GM18502 (cell line): ENCODE measurements around the gene SH3BP1.

Source experiments
- ATAC-seq: cut with Tn5 transposase; IDR thresholded peaks from one replicate; pipeline ENCODE4 v1.9.1; 2021; ENCODE audit warnings: mild to moderate bottlenecking; ENCODE audit not compliant: unreplicated experiment, poor library complexity

Gene SH3BP1

DNA sequence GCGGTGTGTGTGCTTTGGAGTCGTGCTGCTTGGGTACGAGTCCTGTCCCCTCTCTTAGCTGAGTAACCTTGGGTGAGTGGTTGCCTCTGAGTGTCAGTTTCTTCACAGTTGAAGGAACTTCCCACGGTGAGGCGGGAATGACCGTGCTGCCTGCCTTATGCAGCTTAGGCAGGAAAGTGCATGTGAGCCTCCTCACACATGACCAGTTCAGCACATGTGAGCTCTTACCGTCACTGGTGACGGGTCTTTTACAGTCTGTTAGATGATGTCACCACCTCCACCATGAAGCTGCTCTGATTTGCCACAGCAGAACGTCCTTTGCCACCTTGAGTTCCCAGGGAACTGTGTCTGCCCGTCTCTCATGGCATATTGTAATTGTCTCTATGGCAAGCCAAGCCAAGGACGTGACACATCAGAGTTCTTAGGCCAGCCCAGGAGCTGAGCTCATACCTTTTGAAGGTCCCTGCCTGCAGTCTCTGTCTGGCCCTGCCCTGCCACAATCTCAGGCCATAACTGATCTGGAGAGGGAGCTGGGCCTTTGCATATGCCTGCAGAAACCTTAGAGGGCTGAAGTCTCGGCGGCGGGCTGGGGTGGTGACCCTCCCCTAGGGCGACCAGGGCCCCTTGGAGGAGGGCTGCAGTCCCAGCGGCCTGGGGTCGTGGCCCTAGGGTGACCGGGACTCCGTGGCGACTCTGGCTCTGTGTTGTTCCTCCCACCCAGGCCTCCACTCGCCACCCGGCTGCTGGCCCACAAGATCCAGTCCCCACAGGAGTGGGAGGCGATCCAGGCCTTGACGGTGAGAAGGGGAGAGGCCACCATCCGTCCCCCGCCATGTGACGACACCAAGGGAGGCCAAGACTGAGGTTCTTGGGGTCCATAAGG lies 23.0 kb upstream of the SH3BP1 start:
- ATAC-seq, result no peak

DNA sequence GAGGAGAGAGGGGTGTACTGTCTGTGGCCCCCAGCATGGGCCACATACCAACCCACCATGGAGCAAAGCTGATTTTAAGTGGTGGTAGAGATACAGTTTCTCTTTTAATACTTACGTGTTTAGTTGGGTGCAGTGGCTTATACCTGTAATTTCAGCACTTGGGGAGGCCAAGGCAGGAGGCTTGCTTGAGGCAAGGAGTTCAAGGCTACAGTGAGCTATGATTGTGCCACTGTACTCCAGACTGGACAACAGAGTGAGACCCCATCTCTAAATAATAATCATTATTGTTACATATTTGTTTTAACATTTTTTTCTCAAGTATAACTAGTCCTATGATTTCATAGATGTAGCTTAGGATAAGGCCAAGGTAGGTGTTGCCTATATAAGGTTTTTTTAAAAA lies 22.0 kb upstream of the SH3BP1 start:
- ATAC-seq, result no peak

DNA sequence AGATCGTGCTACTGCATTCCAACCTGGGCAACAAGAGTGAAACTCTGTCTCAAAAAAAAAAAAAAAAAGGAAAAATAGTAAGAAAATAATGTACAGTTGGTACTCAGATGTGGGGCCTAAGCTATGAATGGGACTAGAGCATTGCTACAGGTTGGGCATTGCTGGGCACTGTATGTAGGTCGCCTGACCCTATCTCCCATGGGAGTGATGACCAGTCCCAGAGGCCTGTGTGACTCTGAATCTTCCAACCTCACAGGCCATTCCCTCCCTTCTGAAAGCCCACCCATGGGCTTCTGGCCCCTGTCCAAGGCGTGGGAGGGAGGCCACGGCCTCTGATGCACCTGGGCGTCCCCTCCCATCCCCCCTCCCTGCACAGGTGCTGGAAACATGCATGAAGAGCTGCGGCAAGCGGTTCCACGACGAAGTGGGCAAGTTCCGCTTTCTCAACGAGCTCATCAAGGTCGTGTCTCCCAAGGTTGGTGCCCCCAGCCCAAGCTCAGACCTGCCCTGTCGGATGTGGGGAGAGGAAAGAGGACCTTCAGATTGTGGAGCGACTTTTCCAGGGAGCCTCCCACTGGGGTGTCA lies 21.3 kb upstream of the SH3BP1 start:
- ATAC-seq, result no peak

DNA sequence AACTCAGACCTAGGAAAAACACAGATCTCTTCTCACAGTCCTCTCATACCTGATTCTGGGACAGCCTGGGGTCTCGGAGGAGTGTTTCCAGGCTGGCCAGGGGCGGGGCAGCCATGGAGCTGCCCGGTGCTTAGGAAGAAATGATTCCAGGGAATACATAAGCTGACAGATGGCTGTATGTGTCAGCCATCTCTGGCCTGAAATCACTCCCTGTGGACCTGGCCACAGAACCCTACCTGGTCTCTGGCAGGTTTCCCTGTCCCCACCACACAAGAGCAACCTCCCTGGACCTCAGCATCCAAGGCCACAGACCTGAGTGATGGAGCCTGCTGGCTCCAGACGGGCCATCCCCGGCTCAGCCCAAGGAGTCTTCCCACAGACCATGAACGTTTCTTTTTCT lies 20.8 kb upstream of the SH3BP1 start:
- no peak for ATAC-seq

DNA sequence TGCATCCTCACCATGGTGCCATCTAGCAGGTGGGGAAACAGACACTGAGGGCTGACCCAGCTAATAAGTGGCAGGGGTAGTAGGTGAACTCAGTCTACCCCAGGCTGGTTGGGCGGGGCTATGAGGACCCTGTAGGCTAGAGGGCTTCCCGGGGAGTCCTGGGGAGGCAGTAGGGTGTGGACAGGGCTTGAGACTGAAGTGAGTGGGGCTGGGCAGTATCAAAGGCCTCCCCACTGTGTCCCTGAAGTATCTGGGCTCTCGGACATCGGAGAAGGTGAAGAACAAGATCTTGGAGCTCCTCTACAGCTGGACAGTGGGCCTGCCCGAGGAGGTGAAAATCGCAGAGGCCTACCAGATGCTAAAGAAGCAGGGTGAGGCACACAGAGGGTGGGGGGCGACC lies 19.5 kb upstream of the SH3BP1 start:
- no peak for ATAC-seq

DNA sequence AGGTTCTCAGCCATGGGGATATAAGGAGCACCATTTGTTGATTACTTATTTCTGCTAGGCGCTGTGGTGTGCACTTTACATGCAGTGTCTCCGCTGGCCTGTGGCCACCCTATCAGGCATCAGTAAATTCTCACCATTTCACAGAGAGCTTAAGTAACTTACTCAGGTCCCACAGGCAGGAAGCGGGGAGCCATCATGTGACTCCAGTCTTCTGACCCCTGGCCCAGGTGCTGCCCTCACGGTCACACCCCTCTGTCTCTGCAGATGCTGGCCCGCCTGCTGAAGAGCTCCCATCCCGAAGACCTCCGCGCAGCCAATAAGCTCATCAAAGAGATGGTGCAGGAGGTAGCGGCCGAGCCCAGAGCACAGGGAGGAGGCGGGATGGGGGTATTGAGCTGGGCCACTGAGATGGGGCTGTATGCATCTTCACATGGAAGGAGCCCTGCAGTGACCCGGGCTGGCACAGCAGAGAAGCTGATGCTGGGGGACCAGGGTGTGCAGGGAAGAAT lies 18.1 kb upstream of the SH3BP1 start:
- ATAC-seq, result no peak

DNA sequence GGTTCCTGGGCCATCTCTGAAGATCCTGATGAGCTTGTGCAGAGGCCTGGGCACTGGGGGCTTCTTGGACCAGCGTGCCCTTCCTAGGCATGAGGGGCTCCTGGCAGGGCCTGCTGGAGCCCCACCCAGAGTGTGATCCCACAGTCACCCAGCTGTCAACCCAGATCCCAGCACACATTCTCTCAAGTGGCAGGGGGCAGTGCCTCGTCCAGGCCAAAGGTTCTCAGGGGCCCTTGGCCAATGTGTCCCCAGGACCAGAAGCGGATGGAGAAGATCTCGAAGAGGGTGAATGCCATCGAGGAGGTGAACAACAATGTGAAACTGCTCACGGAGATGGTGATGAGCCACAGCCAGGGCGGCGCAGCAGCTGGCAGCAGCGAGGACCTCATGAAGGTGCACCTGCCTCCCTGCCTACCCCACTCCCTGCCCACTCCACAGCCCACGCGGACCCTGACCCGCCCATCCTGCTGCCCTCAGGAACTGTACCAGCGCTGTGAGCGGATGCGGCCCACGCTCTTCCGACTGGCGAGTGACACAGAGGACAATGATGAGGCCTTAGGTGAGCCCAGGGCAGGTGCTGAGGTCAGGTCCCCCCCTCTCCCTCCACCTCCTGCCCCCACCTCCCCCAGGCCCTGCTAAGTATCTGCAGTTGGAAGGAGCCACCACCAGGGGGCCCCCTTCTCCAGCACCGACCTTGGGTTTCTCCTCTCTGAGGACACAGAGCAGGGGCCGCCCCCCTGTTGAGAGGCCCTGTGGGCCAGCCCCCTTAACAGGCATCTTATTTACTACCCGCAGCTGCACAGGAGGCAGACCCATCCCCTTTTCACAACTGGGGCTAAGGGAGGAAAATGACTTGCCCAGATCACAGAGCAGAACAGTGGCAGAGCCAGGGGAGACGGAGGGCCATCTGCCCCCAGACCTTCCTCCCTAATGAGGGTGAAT lies 16.1 kb upstream of the SH3BP1 start:
- ATAC-seq, result no peak

DNA sequence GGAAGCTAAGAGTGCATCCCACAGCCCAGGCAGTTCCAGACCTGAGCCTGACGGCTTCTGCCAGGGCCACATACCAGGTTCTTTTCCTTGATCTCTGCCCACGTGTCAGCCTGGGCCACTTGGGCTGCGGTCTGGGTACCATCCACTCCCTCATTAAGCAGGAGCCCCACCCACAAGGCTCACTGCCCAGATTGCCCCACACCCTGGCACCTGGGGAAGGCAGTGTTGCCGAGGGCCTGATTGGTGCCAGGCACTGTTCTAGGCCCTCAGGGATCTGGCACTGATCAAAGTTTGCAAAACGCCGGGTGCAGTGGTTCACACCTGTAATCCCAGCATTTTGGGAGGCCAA lies 15.5 kb upstream of the SH3BP1 start:
- ATAC-seq, result no peak

DNA sequence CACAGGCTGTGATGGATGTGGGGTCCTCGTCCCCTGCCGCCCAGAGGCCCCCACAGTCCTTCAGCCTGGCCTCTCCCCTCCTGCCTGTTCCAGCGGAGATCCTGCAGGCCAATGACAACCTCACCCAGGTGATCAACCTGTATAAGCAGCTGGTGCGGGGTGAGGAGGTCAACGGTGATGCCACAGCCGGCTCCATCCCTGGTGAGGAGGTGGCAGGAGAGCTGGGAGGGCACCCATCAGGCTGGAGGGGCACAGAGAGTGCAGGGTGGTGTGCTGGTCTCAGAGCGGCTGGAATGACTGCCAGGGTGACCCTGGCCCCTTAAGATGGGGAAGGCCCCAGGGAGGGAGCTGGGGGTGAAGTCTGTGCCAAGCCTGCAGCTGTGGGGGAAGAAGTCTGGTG lies 14.6 kb upstream of the SH3BP1 start:
- no peak for ATAC-seq

DNA sequence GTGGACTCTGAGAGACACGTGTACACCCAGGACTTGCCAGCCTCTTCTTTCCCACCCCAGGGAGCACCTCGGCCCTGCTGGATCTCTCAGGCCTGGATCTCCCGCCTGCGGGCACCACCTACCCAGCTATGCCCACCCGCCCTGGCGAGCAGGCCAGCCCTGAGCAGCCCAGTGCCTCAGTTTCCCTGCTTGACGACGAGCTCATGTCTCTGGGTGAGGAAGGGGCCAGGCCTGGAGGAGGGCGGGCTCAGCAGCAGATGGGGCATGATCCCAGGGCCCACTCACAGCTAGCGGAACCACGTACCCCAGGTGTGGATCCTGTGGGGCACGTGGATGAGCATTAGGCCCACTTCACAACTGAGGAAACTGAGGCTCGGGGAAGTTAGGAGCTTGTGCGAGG lies 13.7 kb upstream of the SH3BP1 start:
- ATAC-seq, result no peak

DNA sequence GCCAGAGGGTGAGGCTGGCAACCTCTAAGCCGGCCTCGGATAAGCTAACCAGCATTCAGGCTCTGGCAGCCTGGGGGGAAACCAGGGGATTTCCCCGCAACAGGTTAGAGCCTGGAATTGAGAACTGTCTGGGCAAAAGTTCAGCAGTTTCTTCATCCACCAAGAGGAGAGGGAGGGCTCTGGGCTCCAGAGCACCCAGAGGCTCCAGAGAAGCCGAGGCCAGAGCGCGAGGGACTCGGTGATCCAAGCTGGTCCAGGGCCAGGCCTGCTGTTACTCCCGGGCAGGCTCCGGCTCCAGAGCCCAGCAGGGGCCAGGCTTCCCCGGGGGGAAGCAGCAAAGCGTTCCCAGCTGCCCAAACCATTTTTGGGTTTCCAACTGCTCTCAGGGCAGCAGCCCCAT lies 13.3 kb upstream of the SH3BP1 start:
- ATAC-seq, result no peak

DNA sequence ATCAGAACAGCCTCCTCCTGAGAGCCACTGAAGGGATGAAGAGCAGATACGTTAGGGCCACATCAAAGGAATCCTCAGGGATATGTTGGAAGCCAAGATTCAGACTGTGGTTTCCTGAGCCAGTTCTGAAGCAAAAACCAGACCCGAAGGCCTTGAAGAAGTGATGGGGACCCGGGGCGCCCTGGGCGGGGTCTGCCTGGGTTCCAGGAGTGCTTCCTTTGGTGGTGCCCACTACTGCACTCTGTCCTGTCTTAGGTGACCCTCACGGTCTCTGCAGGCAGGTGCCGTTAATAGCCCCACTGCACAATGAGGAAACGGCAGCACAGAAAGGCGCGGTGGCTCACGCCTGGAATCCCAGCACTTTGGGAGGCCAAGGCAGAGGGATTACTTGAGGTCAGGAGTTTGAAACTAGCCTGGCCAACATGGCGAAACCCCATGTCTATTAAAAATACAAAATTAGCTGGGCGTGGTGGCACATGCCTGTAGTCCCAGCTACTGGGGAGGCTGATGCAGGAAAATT lies 12.9 kb upstream of the SH3BP1 start:
- ATAC-seq, result no peak

DNA sequence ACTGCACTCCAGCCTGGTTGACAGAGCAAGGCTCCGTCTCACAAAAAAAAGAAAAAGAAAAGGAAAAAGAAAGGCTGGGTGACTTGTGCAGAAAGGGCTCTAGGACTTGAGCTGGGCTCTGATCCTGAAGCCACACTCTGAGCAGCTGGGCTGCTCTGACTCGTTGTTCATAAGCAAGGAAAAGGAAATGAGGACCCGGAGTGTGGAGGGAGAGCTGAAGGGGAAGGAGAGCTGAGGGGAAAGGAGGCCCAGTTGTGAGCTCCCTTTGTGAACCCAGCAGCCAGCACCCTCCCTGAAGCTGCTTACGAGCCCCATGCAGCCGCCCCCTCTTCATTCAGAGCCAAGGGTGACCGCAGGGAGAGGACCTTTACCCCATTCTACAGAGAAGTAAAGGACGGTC lies 12.3 kb upstream of the SH3BP1 start:
- ATAC-seq, result no peak

DNA sequence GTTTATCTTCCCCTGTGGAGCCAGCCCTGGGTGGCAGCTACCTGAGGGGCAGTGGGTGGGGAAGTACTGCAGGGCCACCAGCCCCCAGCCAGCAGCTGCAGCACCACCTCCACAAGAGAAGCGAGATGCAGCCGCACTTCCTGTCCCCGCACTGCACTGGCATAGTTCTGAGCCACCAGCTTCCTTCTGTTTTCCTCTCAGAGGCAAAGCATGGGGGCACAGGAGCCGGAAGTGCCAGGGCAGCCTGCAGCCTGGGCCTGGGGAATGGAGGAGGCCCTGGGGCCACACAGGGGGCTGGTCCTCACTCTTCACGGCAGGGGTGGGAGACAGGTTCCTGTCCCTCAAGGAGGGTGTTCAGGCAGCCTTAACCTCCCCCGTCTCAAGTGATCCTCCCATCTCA lies 11.9 kb upstream of the SH3BP1 start:
- no peak for ATAC-seq

DNA sequence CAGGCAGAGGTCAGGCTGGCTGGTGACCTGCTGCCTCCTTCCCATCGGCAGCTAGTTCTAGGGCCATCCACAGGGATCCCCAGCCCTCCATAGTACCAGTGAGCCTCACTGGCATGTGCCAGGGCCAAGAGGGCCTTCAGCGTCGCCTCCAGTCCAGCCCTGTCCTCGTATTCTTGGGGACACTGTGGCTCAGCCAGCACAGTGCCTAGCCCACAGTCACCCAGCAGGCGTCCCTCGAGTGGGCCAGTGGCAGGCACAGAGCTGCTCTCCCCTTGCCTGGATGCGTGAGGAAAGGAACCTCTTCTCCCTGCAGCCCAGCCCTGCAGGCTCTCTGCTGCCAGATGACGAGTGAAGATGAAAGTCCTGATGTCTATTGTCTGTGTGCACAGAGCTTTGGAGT lies 10.6 kb upstream of the SH3BP1 start:
- ATAC-seq, result no peak

DNA sequence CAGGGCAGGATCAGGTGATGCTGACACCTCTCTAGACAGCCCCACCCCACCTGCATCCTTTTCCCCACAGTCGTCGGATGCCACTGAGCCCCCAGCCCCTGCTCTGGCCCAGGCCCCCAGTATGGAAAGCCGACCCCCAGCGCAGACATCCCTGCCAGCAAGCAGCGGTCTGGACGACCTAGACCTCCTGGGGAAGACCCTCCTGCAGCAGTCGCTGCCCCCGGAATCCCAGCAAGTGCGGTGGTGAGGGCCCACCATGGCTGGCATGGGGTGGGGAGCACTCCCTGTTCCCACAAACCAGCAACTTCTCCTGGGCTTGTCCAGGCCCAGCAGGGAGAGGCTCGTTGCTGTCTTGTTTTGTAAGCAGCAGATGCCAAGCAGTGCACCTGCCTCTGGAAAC lies 9.5 kb upstream of the SH3BP1 start:
- ATAC-seq, result no peak

DNA sequence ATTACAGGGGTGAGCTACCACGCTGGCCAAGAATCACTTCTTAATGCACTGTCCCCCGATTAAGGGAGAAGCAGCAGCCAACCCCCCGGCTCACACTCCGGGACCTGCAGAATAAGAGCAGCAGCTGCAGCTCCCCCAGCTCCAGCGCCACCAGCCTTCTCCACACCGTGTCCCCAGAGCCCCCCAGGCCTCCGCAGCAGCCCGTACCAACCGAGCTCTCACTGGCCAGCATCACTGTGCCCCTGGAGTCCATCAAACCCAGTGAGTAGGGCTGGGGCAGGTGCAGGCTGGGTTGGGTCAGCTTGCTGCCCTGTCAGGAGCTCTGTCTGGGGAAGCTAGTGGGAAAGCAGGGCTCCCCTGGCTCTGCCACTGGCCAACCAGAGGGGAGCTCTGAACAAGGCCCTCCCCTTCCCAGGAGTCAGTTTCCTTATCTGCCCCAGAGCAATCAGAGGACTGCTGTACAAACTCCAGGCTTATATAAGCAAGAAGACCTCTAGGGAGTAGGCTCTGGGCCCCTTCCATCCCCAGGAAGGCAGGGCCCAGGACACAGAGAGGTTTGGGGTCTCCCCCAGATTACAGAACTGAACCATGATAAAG lies 8.5 kb upstream of the SH3BP1 start:
- ATAC-seq, result no peak

DNA sequence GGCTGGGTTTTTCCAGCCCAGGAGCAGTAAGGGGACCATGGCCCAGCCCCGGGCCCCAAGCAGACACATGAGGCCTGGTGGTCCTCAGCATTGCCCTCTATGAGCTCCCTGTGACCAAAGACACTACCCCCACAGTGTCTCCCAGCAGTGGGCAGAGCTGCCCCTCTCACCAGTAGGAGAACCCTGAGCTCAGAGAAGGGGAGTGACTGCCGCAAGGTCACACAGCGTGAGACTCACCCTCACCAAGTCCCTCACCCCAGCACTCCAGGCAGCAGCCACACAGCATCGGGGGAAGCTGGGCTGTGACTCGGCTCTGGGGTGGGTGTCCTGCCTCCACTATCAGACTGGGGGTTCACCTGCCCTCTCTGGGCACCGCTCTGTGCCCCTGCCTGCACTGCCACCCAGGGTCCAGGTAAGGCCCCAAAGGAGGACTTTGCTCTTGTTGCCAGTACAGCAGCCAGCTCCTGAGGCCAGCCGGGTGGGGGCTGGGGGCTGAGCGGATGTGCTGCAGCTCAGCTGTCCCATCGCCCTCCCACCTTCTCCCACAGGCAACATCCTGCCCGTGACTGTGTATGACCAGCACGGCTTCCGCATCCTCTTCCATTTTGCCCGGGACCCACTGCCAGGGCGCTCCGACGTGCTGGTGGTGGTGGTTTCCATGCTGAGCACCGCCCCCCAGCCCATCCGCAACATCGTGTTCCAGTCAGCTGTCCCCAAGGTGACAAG lies 7.9 kb upstream of the SH3BP1 start:
- no peak for ATAC-seq

DNA sequence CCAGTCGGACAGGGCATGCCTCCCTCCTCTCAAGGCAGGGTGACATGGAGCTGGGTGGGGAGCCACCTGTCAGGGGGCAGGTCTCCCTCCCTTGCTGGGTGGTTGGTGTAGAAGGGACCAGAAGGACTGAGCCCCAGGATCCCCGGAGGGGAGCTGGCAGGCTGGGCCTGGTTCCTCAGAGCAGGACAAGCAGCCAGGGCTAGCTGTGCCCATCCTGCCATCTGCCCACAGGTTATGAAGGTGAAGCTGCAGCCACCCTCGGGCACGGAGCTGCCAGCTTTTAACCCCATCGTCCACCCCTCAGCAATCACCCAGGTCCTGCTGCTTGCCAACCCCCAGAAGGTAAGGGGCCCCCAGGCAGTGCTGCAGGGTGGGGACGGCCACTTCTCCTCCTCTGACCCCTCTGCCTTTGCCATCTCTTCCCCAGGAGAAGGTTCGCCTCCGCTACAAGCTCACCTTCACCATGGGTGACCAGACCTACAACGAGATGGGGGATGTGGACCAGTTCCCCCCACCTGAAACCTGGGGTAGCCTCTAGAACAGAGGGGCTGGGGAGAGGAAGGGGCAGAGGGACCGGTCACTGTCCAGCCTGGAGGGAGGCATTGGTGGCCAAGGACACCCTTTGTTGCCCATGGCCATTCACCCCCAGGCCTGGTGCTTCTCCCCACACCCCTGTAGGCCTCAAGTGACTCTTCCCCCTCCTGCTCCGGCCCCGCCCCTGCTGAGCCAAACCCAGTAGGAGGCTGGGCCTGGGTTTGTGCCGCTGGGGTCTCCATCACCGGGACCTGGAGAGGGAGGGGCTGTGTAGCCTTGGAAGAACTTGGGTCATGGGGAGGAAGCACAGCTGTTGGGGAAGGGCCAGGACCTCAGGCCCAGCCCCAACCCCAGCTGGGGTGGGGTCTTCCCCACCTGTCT lies 7.0 kb upstream of the SH3BP1 start:
- no peak for ATAC-seq
